ENCODE measurements around the gene IFNA17. TPM values are rescaled to one million over a fixed set of nuclear protein-coding genes. Genes with fewer than 3 reads are reported as not detected.

IFNA17 gene
- total RNA-seq, 1 donor from 2014 or later, result not detected

- no peak for DNase-seq (ENCODE audit: low read depth, low spot score)
- Mint-ChIP-seq H3K27me3 (ENCODE audit: low read depth) (peaks cover 11% of the 10 kb centered on the region), H3K4me3 (no peak overlapping the region), H3K27ac (ENCODE audit: unreplicated experiment) (no peak overlapping the region), H3K9me3 (peaks cover 4% of the 10 kb centered on the region), H3K36me3 (ENCODE audit: low read depth) (no peaks in the 10 kb centered on the region), H3K4me1 (peaks cover 5% of the 10 kb centered on the region)
- no peak for TF ChIP-seq CTCF (conservative IDR thresholded peaks at IDR 0.05)
Measured at GRCh38 chr9:21255538-21256212, 27.7 kb upstream of the IFNA17 start.

- Mint-ChIP-seq H3K27ac (ENCODE audit: unreplicated experiment) (no peak overlapping the region), H3K36me3 (ENCODE audit: low read depth) (no peaks in the 10 kb centered on the region), H3K4me1 (peaks cover 5% of the 10 kb centered on the region), H3K27me3 (ENCODE audit: low read depth) (peaks cover 18% of the 10 kb centered on the region), H3K9me3 (no peaks in the 10 kb centered on the region), H3K4me3 (no peak overlapping the region)
- DNase-seq (ENCODE audit: low read depth, low spot score), result no peak
- peak; percentile 81 for TF ChIP-seq CTCF (conservative IDR thresholded peaks at IDR 0.05)
Measured at GRCh38 chr9:21252721-21253547, 24.9 kb upstream of the IFNA17 start.

- peaks cover 18% of the 10 kb centered on the region for H3K27me3 Mint-ChIP-seq (ENCODE audit: low read depth)
- H3K27ac Mint-ChIP-seq (ENCODE audit: unreplicated experiment), result no peak overlapping the region
- H3K9me3 Mint-ChIP-seq, result no peaks in the 10 kb centered on the region
- H3K4me1 Mint-ChIP-seq, result peaks cover 5% of the 10 kb centered on the region
- H3K36me3 Mint-ChIP-seq (ENCODE audit: low read depth), result no peaks in the 10 kb centered on the region
- no peak overlapping the region for H3K4me3 Mint-ChIP-seq
- no peak for TF ChIP-seq CTCF (conservative IDR thresholded peaks at IDR 0.05)
- DNase-seq (ENCODE audit: low read depth, low spot score), result no peak
Measured at GRCh38 chr9:21251638-21252037, 23.6 kb upstream of the IFNA17 start.

- DNase-seq (ENCODE audit: low read depth, low spot score), result no peak
- Mint-ChIP-seq H3K27me3 (ENCODE audit: low read depth) (peaks cover 18% of the 10 kb centered on the region), H3K4me1 (peaks cover 5% of the 10 kb centered on the region), H3K9me3 (no peaks in the 10 kb centered on the region), H3K4me3 (no peak overlapping the region), H3K27ac (ENCODE audit: unreplicated experiment) (no peak overlapping the region), H3K36me3 (ENCODE audit: low read depth) (no peaks in the 10 kb centered on the region)
- no peak for TF ChIP-seq CTCF (conservative IDR thresholded peaks at IDR 0.05)
Measured at GRCh38 chr9:21251190-21251589, 23.2 kb upstream of the IFNA17 start.

- H3K36me3 Mint-ChIP-seq (ENCODE audit: low read depth), result no peaks in the 10 kb centered on the region
- DNase-seq (ENCODE audit: low read depth, low spot score), result no peak
- no peak for TF ChIP-seq CTCF (conservative IDR thresholded peaks at IDR 0.05)
- H3K27ac Mint-ChIP-seq (ENCODE audit: unreplicated experiment), result no peak overlapping the region
- H3K9me3 Mint-ChIP-seq, result no peaks in the 10 kb centered on the region
- H3K4me3 Mint-ChIP-seq, result no peak overlapping the region
- H3K27me3 Mint-ChIP-seq (ENCODE audit: low read depth), result peaks cover 17% of the 10 kb centered on the region
- no peaks in the 10 kb centered on the region for H3K4me1 Mint-ChIP-seq
Measured at GRCh38 chr9:21244836-21245235, 16.8 kb upstream of the IFNA17 start.
